ENCODE results near the gene GRIK1. TPM values are rescaled to one million over a fixed set of nuclear protein-coding genes. Genes with fewer than 3 reads are reported as not detected.
"Not testable (repeated sequence)": the region's sequence is repeated elsewhere in the genome, so short reads cannot be mapped to it uniquely, and the experiment has no call there.

The GRIK1 gene
- total RNA-seq, 4 donors from 2014 or later, result not detected

GRCh38 chr21:29973258-29973657, 33.5 kb upstream of the GRIK1 start:
- H3K4me3 ChIP-seq, result no peak overlapping the region
- in situ Hi-C loops (cut with MboI; ENCODE audit: low pct_ligation_motif_present in 1 of 4, low pct_unique_long_range_greater_than_20kb in 1 of 4, low sequenced_read_pairs in 3 of 4), result no loop called here
- H3K36me3 ChIP-seq, result no peaks in the 10 kb centered on the region
- no peaks in the 10 kb centered on the region for H3K27me3 ChIP-seq
- no peak for DNase-seq
- H3K9me3 ChIP-seq, result no peaks in the 10 kb centered on the region
- no peak for TF ChIP-seq EP300 (IDR thresholded peaks at IDR 0.05; ENCODE audit: low read depth)
- no peak for TF ChIP-seq POLR2A (IDR thresholded peaks at IDR 0.05)
- no peak for TF ChIP-seq POLR2AphosphoS5 (IDR thresholded peaks at IDR 0.05)
- no peak for TF ChIP-seq CTCF (IDR thresholded peaks at IDR 0.05)
- intact Hi-C loops (cut with DNase I; ENCODE audit: low total_unique reads), result no loop called here
- WGBS, 2 donors (ENCODE audit: low coverage in 1 of 2), result 70 to 79% methylated on average over 3 of the region's 3 CpGs
- no peak overlapping the region for H3K27ac ChIP-seq
- H3K4me1 ChIP-seq, result no peaks in the 10 kb centered on the region

GRCh38 chr21:29961291-29962027, 21.7 kb upstream of the GRIK1 start:
- Histone ChIP-seq H3K9me3 (no peaks in the 10 kb centered on the region), H3K27me3 (no peaks in the 10 kb centered on the region), H3K36me3 (no peaks in the 10 kb centered on the region), H3K4me3 (no peak overlapping the region), H3K27ac (no peak overlapping the region), H3K4me1 (no peaks in the 10 kb centered on the region)
- intact Hi-C loops (cut with DNase I; ENCODE audit: low total_unique reads) (no loop called here), in situ Hi-C loops (cut with MboI; ENCODE audit: low pct_ligation_motif_present in 1 of 4, low pct_unique_long_range_greater_than_20kb in 1 of 4, low sequenced_read_pairs in 3 of 4) (no loop called here)
- 77 to 85% methylated on average over 2 to 11 of the region's 11 CpGs for WGBS, 2 donors (ENCODE audit: low coverage in 1 of 2)
- no peak for DNase-seq
- TF ChIP-seq CTCF (IDR thresholded peaks at IDR 0.05) (no peak), EP300 (IDR thresholded peaks at IDR 0.05; ENCODE audit: low read depth) (no peak), POLR2AphosphoS5 (IDR thresholded peaks at IDR 0.05) (no peak), POLR2A (IDR thresholded peaks at IDR 0.05) (no peak)

- intact Hi-C loops (cut with DNase I; ENCODE audit: low total_unique reads) (no loop called here), in situ Hi-C loops (cut with MboI; ENCODE audit: low pct_ligation_motif_present in 1 of 4, low pct_unique_long_range_greater_than_20kb in 1 of 4, low sequenced_read_pairs in 3 of 4) (no loop called here)
- H3K36me3 ChIP-seq, result no peaks in the 10 kb centered on the region
- no peaks in the 10 kb centered on the region for H3K9me3 ChIP-seq
- H3K27me3 ChIP-seq, result no peaks in the 10 kb centered on the region
- H3K4me3 ChIP-seq, result no peak overlapping the region
- TF ChIP-seq EP300 (IDR thresholded peaks at IDR 0.05; ENCODE audit: low read depth), result no peak
- no peak for TF ChIP-seq POLR2A (IDR thresholded peaks at IDR 0.05)
- no peak for TF ChIP-seq POLR2AphosphoS5 (IDR thresholded peaks at IDR 0.05)
- no peak for TF ChIP-seq CTCF (IDR thresholded peaks at IDR 0.05)
- H3K27ac ChIP-seq, result no peak overlapping the region
- H3K4me1 ChIP-seq, result no peaks in the 10 kb centered on the region
- no peak for DNase-seq
These were observed 18.8 kb upstream of the GRIK1 start for GRCh38 chr21:29958551-29958950.

- DNase-seq; H3K4me3 ChIP-seq; intact Hi-C loops (cut with DNase I; ENCODE audit: low total_unique reads); in situ Hi-C loops (cut with MboI; ENCODE audit: low pct_ligation_motif_present in 1 of 4, low pct_unique_long_range_greater_than_20kb in 1 of 4, low sequenced_read_pairs in 3 of 4); H3K9me3 ChIP-seq; H3K4me1 ChIP-seq; H3K27ac ChIP-seq; H3K36me3 ChIP-seq; H3K27me3 ChIP-seq: not testable (repeated sequence)
- WGBS, 2 donors (ENCODE audit: low coverage in 1 of 2), result 74% methylated on average over 2 of the region's 2 CpGs; no CpG with 5 or more reads in 1 of the 2 donors
These were observed 18.2 kb upstream of the GRIK1 start for GRCh38 chr21:29958035-29958434.

- no peak for DNase-seq
- 74 to 82% methylated on average over 2 of the region's 2 CpGs for WGBS, 2 donors (ENCODE audit: low coverage in 1 of 2)
- Histone ChIP-seq H3K27ac (no peak overlapping the region), H3K4me3 (no peak overlapping the region), H3K27me3 (no peaks in the 10 kb centered on the region), H3K36me3 (no peaks in the 10 kb centered on the region), H3K4me1 (no peaks in the 10 kb centered on the region), H3K9me3 (no peaks in the 10 kb centered on the region)
- in situ Hi-C loops (cut with MboI; ENCODE audit: low pct_ligation_motif_present in 1 of 4, low pct_unique_long_range_greater_than_20kb in 1 of 4, low sequenced_read_pairs in 3 of 4) (no loop called here), intact Hi-C loops (cut with DNase I; ENCODE audit: low total_unique reads) (no loop called here)
- TF ChIP-seq CTCF (IDR thresholded peaks at IDR 0.05) (no peak), POLR2A (IDR thresholded peaks at IDR 0.05) (no peak)
These were observed 13.9 kb upstream of the GRIK1 start for GRCh38 chr21:29953690-29954089.
